NCI-H2107 treated with DMSO at 0.1 percent for 48 hours (cell line): ENCODE results near the gene GOSR1.
"Not testable (repeated sequence)": the region's sequence is repeated elsewhere in the genome, so short reads cannot be mapped to it uniquely, and the experiment has no call there.

Experiments
- DNase-seq: peaks from one replicate; lab custom pipeline; 2025; ENCODE audit not compliant: unreplicated experiment; lab: John Stamatoyannopoulos, UW

The GOSR1 gene

GRCh38 chr17:30477083-30477773 lies at the start of gene GOSR1:
GOSR1 (plus strand) TSS chr17:30477408; CDS start chr17:30477434, 26 bp downstream.
- DNase-seq: peak; percentile 88

- DNase-seq: no peak
Measured at GRCh38 chr17:30427611-30428010, 49.6 kb upstream of the GOSR1 start.

GRCh38 chr17:30429155-30429554 lies 48.1 kb upstream of the GOSR1 start:
- no peak for DNase-seq

GRCh38 chr17:30433514-30433913 lies 43.7 kb upstream of the GOSR1 start:
- peak; percentile 29 for DNase-seq

GRCh38 chr17:30436729-30437128 lies 40.5 kb upstream of the GOSR1 start:
- no peak for DNase-seq

GRCh38 chr17:30443721-30444120 lies 33.5 kb upstream of the GOSR1 start:
- DNase-seq: no peak

GRCh38 chr17:30446640-30447039 lies 30.6 kb upstream of the GOSR1 start:
- DNase-seq: not testable (repeated sequence)

- DNase-seq: no peak
Measured at GRCh38 chr17:30449480-30449879, 27.7 kb upstream of the GOSR1 start.

GRCh38 chr17:30450125-30451027 lies 26.8 kb upstream of the GOSR1 start:
- DNase-seq: no peak

- no peak for DNase-seq
Measured at GRCh38 chr17:30454635-30455034, 22.6 kb upstream of the GOSR1 start.

GRCh38 chr17:30458371-30458770 lies 18.8 kb upstream of the GOSR1 start:
- no peak for DNase-seq

- not testable (repeated sequence) for DNase-seq
Measured at GRCh38 chr17:30458797-30459413, 18.3 kb upstream of the GOSR1 start.

GRCh38 chr17:30468465-30468864 lies 8.7 kb upstream of the GOSR1 start:
- DNase-seq: no peak

- DNase-seq: peak; percentile 25
Measured at GRCh38 chr17:30472238-30472890, 4.8 kb upstream of the GOSR1 start.

GRCh38 chr17:30475206-30475605 lies 2.0 kb upstream of the GOSR1 start:
- DNase-seq: no peak

- DNase-seq: no peak
Measured at GRCh38 chr17:30476726-30477082, 504 bp upstream of the GOSR1 start.

GRCh38 chr17:30477774-30478115 lies 537 bp downstream of the GOSR1 start:
- DNase-seq: no peak

GRCh38 chr17:30482555-30482954 lies 5.3 kb downstream of the GOSR1 start:
- no peak for DNase-seq

GRCh38 chr17:30483159-30483558 lies 6.0 kb downstream of the GOSR1 start:
- DNase-seq: no peak

GRCh38 chr17:30493780-30494179 lies 16.6 kb downstream of the GOSR1 start:
- DNase-seq: no peak

GRCh38 chr17:30495586-30495985 lies 18.4 kb downstream of the GOSR1 start:
- no peak for DNase-seq
